AG04450 (cell line): ENCODE measurements around the gene UNC79. TPM values are rescaled to one million over a fixed set of nuclear protein-coding genes. Genes with fewer than 3 reads are reported as not detected.

Experiments
- CTCF ChIA-PET: fragments of 300-600, 350-600 bp; formaldehyde crosslinking; extraction: SDS; loops from one replicate; lab custom pipeline; 2022; ENCODE audit warnings: antibody characterized with exemption, inconsistent platforms; lab: Charles Lee
- POLR2A ChIA-PET: fragments of 350-600 bp; formaldehyde crosslinking; extraction: SDS; loops from one replicate; lab custom pipeline; 2021; ENCODE audit warnings: antibody characterized with exemption, inconsistent platforms; lab: Yijun Ruan, JAX
- DNase-seq: peaks from one replicate; pipeline ENCODE4 v3.0.0-alpha.2; 2011; ENCODE audit warnings: low read depth, low spot score
- H3K27ac ChIP-seq: one replicate; pipeline ENCODE4 v1.5.1; 2012; ENCODE audit warnings: low read depth, low read length, control low read depth
- H3K27me3 ChIP-seq: one replicate; pipeline ENCODE4 v1.6.0; 2012; ENCODE audit warnings: low read length; ENCODE audit not compliant: control insufficient read depth, insufficient read depth
- H3K4me3 ChIP-seq: 2 replicates; pipeline ENCODE4 v1.5.1; 2011; ENCODE audit warnings: mild to moderate bottlenecking, low read depth, low read length, control low read depth
- H3K9me3 ChIP-seq: 2 replicates; pipeline ENCODE4 v1.5.1; 2012; ENCODE audit warnings: low read length; ENCODE audit not compliant: control insufficient read depth, insufficient read depth
- polyA plus RNA-seq: library from polyadenylated mRNA; depleted of rRNA; stranded (reverse); fragments of >200 nt; gene quantifications from 2 replicates; pipeline ENCODE4 v1.2.3, GENCODE V29; 2011
- TF ChIP-seq, protein P1 (sequence below): IDR thresholded peaks from 2 replicates; pipeline ENCODE4 v1.5.1; 2011; ENCODE audit warnings: low read depth, low read length, control low read depth, inconsistent platforms

UNC79 gene
- polyA plus RNA-seq, 1 experiment: 0.02 TPM

DNA sequence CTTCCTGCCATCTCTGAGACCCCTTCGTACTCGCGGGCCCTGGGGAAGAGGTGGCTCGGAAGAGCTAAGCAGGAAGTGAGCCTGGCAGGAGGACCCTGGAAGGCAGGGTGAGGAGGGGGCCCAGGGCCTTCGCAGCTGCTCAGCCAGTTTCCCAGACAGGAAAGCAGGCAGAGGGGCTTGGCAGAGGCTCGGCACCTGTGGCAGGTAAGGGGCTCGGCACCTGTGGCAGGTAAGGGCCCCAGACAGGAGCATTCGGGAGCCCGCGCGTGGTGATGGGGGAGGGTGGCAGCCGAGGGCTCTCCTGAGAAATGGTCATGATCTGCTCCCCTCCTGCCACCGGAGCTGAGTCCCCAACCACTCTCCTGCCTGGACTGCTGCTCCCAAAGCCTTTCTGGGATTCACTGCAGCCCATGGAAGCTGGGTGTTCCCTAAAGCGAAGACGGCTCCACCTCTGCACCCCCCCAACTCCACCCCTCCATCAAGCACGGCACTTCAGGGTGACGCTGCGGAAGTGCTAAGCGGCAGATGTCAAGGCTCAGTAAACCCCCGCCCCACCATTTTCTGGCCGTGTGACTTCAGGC, 294.4 kb downstream of the UNC79 start:
- peaks cover 22% of the 10 kb centered on the region; the same call in 1 of the 2 replicates for H3K9me3 ChIP-seq
- no peak overlapping the region for H3K27ac ChIP-seq
- no peak for DNase-seq
- TF ChIP-seq, protein P1, sequence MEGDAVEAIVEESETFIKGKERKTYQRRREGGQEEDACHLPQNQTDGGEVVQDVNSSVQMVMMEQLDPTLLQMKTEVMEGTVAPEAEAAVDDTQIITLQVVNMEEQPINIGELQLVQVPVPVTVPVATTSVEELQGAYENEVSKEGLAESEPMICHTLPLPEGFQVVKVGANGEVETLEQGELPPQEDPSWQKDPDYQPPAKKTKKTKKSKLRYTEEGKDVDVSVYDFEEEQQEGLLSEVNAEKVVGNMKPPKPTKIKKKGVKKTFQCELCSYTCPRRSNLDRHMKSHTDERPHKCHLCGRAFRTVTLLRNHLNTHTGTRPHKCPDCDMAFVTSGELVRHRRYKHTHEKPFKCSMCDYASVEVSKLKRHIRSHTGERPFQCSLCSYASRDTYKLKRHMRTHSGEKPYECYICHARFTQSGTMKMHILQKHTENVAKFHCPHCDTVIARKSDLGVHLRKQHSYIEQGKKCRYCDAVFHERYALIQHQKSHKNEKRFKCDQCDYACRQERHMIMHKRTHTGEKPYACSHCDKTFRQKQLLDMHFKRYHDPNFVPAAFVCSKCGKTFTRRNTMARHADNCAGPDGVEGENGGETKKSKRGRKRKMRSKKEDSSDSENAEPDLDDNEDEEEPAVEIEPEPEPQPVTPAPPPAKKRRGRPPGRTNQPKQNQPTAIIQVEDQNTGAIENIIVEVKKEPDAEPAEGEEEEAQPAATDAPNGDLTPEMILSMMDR: no peak
- ChIA-PET POLR2A (no interaction called here), CTCF (no interaction called here)
- no peaks in the 10 kb centered on the region for H3K27me3 ChIP-seq
- H3K4me3 ChIP-seq: no peak overlapping the region

DNA sequence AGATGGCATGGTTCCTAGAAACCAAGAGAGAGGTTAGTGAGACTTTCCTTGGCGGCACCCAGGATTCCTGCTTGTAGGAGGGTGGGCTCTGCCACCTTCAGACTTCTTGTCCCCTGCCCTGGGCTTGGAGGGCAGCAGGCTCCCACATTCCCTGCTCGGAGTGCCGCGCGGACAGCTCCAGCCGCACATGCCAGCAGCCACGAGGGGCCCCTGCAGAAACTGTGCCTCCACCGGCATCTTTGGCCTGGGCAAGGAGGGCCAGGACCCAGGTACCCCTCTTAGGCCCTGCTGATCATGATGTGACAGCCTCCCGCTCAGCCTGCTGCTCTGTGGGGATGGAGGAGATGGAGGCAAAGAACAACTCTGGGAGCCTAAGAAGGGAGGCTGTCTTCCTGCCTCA, 295.3 kb downstream of the UNC79 start:
- no peak for DNase-seq
- CTCF ChIA-PET: no interaction called here
- H3K9me3 ChIP-seq: peaks cover 21% of the 10 kb centered on the region; the same call in 1 of the 2 replicates
- TF ChIP-seq, protein P1: no peak
- no peak overlapping the region for H3K4me3 ChIP-seq
- POLR2A ChIA-PET: no interaction called here
- H3K27me3 ChIP-seq: no peaks in the 10 kb centered on the region
- no peak overlapping the region for H3K27ac ChIP-seq

DNA sequence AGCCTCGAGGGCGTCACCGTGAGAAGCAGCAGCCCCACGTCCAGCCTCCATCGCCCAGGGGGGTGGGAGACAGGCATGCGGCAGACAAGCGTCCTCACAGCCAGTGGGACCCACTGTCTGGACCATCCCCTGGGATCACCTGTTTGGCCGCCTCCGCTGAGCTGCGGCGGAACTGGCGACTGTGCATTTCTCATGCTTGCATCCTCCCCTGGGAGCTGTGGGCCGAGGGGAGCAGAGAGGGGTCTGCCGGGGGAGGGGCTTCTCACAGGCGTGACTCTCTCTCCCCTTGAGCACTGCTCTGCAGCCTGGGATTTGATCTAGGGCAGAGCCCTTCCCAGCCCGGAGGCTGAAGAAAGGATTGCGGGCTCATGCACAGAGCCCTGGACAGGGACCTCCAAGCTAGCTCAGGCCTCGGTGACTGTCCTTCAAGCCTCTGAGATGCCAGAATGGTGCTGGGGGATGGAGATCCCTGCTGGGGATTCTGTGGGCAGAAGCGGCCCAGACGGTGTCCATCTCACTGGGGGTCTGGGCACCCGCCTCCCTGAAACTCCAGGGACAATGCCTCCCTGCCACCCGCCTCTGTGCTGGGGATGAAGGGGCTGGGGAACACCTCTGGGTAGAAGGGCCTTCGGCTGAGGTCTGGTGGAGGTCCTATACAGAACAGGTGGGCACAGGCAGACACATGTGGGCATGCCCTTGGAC, 296.5 kb downstream of the UNC79 start:
- TF ChIP-seq, protein P1: no peak
- no peak for DNase-seq
- H3K9me3 ChIP-seq: peaks cover 20% of the 10 kb centered on the region; the same call in 1 of the 2 replicates
- ChIA-PET POLR2A (no interaction called here), CTCF (no interaction called here)
- no peaks in the 10 kb centered on the region for H3K27me3 ChIP-seq
- no peak overlapping the region for H3K4me3 ChIP-seq
- H3K27ac ChIP-seq: no peak overlapping the region

DNA sequence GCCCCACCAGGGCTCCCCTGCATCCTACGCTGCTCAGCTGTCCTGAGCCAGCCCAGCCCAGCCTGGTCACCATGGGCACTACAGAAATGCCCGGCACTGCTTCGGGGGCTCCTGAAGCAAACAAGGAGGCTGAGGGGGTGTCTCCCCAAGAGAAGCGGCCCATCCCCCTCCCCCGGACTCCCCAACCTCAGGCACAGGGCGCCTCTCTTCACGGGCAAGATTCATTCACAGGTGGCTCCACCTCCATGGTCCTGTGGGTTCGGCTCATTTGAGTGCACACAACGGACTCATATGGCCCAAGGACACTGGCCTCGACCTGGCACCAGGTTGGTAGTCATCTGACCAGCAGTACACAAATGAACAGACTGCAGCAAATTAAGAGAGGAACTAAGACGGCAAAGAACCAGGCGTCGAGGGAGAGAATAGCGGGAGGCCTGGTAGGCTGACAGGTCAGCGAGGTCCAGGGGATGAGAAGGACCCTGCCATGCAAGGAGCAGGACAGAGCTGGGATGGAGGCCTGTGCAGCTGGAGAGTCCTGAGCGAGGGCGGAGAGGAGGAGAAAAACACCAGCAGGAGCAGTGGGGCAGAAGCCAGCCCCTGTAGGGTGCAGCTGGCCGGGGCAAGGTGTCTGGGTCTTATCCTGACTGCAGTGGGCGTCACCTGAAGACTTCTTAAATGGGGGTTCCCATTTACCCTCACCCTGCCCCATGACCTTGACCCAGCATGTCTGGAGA, 297.3 kb downstream of the UNC79 start:
- ChIA-PET POLR2A (no interaction called here), CTCF (no interaction called here)
- H3K27ac ChIP-seq: no peak overlapping the region
- no peaks in the 10 kb centered on the region for H3K27me3 ChIP-seq
- no peak for DNase-seq
- no peak overlapping the region for H3K4me3 ChIP-seq
- peaks cover 20% of the 10 kb centered on the region; the same call in 1 of the 2 replicates for H3K9me3 ChIP-seq
- TF ChIP-seq, protein P1: no peak

DNA sequence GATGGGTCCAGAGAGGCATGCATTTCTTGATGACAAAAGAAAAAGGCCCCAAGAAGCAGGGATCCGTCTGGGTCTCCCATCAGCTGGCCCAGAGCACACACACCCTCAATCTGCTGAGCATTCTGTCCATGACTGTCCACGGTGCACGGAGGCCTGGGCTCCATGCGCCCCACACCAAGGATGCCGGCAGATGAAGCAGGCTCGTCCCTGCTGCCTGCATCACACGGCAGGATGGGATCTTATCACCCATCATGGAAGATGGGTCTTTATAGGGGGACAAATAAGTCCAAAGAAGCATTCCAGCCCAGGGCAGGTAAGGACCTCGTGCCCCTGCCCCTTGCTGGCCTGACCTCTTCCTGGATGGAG, 297.9 kb downstream of the UNC79 start:
- peaks cover 20% of the 10 kb centered on the region; the same call in 1 of the 2 replicates for H3K9me3 ChIP-seq
- TF ChIP-seq, protein P1: no peak
- no peak overlapping the region for H3K27ac ChIP-seq
- H3K4me3 ChIP-seq: no peak overlapping the region
- no peaks in the 10 kb centered on the region for H3K27me3 ChIP-seq
- no peak for DNase-seq
- POLR2A ChIA-PET: no interaction called here
- CTCF ChIA-PET: no interaction called here
